Pulmonary artery endothelial cell (primary cell): ENCODE measurements around the gene ATG4D. TPM values are rescaled to one million over a fixed set of nuclear protein-coding genes. Genes with fewer than 3 reads are reported as not detected.
"Not testable (repeated sequence)": the region's sequence is repeated elsewhere in the genome, so short reads cannot be mapped to it uniquely, and the experiment has no call there.

Experiments
- DNase-seq: peaks from one replicate; pipeline ENCODE4 v3.0.0-alpha.2; 2011; ENCODE audit warnings: low read depth, low spot score
- total RNA-seq: library from RNA; depleted of rRNA; stranded (reverse); fragments of >200 nt; gene quantifications from 2 replicates; pipeline ENCODE4 v1.2.3, GENCODE V29; 2014

Gene ATG4D
- total RNA-seq, 1 donor from 2014 or later: 12.5 TPM

DNA sequence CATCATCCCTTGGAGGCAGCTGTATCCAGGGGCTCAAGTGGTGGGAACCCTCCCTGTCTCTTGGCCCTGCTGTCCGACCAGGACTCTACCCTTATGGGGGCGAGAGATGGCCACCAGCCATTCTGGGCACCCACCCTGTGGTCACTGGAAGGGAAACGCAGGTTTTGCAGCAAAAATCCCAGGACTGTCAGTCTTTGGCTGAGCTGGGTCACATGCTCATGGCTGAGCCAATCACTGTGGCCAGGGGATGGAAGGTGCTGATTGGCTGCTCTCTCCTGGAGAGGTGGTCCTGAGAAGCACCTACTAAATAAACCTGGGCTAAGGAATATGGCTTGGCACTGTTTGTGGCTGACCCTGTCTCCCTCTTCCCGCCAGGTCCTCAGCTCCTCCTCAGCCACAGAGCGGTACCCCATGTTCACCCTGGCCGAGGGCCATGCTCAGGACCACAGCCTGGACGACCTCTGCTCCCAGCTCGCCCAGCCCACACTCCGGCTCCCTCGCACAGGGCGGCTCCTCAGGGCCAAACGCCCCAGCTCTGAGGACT is 8.9 kb downstream of the ATG4D start:
- no peak for DNase-seq

DNA sequence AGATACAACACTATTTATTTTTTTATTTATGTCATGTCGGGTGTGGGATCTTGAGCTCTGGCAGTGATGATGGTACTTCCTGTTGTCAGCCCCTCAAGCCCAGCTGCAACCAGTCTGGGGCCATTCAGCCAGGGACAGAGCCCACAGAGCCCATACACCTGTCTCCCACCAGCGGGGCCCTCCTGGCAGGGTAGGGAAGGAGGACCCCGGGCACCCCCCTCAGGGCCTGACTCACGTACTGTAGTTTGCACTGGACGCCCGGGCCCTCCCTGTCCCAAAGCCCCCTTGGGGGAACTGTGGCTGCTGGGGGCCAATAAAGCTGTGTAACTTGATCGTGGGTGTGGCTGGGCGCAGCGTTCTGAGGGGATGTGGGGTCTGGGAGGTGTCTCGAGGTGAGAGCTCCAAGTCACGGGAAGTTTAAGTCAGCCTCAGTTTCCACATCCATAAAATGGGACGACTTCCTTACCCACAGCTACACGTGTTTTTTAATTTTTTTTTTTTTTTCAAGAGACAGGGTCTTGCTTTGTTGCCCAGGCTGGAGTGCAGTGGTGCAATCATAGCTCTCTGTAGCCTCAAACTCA is 9.5 kb downstream of the ATG4D start:
- DNase-seq: no peak

DNA sequence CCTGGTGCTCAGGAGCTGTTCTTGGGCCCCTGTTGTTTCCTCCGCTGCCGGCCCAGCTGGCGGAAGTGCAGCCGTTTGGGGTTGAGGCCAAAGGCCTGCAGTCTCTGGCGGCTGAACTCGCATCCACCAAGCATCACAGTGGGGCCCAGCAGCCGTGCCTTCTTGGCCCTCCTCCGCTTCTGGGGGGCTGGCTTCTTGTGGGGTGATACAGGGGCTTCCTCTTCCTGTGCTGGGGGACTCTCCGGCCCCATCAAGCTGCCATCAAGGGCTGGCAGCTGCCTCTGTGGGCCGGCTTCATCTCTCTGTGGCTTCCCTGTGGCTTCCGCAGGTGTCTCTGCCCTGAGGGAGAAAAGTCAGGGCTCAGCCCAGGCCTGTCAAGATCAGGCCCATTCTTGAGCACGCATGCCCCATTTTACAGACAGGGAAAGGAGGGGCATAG is 10.3 kb downstream of the ATG4D start:
- DNase-seq: no peak

DNA sequence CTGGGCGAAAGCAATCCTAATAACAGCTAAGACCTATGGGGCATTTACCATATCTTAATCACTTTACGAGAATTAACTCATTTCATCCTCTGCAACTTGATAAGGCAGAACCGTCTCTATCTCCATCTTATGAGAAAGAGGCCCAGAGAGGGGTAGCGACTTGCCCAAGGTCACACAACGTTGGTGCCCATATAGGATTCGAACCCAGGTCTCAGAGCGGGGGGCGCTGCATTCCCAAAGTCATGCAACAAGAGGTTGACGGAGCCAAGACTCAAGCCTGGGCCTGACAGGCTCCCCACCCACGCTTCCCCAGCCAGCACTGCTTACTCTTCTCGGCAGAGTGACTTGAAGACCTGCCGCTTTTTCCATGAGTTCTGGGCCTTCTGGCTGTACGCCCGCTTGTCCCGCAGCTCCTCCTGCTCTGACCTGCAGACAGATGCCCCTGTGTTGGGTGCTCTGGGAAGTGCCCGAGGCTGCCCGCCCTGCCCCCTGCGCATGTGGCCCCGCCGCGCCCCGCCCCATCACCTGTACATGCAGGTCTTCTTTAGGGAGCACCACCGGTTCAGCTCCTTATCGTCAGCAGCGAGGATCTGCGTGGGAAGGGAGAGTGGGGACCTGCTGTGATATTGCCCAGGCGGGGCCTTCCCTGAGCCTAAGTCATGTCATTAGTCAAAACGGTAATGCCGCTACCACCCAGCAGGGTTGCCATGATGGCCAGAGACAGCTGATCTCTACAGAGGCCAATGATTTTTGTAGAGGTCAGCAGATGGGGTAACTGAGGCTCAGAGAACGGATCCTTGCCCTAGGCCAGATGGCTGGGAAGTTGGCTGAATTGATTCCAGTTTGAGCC is 11.3 kb downstream of the ATG4D start:
- no peak for DNase-seq

DNA sequence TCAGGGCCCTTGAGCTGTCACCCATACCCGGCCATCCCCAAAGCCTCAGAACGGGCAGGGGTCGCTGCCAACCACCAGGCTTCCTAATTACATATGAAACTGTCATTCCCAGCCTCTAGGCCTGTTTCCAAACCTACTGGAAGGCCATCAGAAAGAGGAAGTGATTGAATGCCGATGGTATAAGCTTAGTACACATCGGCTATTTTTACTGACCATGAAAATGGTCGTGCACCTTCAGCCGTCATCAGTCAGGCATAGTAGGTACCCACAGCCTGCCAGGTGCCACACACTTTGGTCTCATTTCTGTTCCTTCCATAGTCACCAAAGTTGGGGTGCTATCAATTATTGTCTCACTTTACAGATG is 11.9 kb downstream of the ATG4D start:
- no peak for DNase-seq

DNA sequence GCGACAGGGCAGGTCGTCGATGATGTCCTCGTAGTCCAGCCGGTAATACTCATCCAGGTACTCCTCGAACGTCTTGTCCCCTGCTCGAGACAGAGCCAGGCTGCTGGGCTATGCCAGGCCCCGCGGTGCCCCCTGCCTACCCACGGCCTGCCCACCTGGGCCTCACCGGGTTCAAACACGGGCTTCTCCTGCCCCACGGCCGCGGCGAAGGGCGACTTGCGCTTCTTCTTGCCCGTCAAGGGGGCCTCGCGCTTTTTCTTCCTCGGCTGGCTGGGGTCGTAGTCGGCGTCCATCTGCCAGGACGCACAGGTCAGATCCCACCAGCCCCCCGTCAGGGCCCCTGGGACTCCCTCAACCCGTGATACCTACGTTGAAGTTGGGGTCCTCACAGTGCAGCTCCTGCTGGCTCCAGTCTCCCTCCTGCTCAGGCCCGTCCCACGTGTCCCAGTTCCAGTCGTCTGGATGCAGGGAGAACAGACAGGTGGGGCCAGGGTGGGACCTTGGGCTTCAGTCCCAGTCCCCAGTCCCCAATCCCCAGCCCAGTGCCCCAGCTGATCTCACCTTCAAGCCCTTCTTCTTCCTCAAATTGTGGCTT is 14.0 kb downstream of the ATG4D start:
- DNase-seq: no peak

DNA sequence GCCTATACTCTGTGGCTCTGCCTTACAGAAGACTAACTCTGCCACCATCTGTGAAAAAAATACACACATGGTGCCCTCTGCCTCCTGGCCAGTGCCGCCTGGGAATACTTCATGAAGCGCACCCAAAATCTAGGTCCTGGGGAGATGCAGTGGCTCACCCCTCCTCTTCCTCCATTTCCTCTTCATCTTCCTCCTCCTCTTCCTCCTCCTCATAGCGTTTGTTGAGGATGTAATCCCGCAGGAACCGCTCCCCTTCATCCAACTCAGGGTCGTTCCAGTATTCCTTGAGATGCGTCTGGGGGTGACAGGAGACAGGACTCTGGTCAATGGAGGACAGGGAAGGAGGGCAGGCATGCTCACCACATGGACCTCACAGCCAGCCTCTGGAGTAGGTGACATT is 16.4 kb downstream of the ATG4D start:
- DNase-seq: no peak

DNA sequence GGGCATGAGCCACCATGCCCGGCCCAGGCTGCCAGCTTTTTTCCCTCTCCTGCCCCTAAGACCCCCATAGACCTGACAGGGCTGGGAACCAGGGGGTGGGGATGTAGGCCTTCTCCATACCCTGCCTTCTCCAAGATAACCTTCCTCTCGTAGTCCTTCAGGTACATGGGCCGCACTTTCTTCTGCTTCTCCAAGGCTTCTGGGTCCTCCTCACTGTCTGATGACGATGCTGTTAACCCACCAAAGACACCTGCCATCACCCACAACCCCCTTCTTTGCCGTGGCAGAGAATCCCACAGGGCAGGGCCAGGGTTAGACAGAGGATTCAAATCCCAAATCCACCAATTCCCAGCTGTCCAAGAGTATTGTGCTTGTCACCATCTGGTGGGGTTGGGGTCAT is 18.9 kb downstream of the ATG4D start:
- DNase-seq: no peak

DNA sequence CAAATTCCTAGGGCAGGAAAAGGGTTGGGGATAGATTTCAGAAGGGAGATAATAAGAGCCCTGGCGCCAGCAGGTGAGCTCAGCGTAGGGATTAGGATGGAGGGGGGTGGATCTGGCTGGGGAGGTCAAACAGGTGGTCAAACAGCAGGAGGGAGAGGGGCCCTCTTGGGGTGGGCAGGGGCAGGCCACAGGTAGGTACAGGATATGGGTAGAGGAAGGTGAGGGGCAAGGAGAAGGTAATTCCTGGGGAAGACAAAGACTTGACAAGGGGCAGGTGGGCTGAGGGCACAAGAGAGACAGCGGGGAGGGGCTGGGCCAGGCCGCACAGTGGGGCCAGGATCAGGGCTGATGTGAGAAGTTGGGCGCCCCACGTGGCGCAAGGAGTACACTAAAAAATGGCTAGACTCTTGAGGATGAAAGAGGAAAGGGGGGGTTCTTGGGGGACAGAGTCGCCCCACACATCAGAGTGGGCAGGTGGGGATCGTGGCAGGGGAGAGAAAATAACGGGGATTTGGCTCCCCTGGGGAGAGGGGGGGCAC is 21.4 kb downstream of the ATG4D start:
- no peak for DNase-seq

DNA sequence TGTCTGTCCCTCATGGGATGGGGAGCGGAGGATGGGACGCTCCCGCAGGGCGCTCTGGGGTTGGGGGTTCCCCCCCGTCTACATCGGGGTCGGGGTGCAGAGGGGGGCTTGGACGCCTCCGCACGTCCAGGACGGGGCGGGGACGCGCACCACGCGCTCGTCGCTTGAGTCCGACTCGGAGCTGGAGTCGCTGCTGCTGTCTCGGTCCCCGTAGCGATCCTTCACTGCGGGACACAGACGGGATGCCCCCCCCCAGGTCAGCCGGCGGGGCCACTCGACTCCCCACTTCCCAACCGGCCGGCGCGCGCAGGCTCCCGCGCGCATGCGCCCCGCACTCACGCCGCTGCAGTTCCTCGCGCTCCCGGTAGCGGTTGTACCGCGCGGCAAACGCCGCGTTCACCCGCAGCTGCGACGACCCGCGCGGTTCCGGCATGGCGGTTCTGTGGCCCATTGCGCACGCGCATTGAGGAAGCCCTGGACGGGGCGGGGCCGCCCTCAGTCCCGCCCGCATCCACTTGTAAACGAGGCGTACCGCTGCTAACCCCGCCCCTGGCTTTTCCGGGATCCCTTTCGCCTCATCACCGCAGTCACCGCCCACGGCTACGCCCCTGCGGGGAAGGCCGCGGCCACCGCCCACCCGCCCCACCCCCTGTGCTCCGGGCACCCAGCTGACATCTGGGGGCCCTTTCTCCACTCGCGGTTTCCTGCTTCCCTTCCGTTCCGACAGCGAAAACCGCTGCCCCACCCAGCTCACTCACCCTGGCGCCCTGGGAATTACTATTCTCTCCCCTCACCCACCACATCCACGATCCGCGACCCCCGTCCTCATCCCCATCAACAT is 22.1 kb downstream of the ATG4D start, which contains the start of gene KRI1:
Gene KRI1 (minus strand): TSS at position 444 of the 841 bp plus-strand sequence. CDS start 11 bp downstream, at position 433.
- peak; percentile 82 for DNase-seq

DNA sequence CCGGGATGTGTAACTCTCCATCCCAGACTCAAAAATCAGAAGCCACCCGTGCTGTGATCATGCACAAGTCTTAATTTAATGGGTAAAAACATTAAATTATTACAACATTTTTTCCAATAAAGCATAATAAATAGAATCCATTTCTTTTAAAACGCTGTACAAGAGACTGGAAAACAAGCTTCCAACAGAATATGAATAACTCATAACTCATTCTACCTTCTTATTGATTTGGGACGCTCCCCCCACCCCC is 22.6 kb downstream of the ATG4D start:
- no peak for DNase-seq

DNA sequence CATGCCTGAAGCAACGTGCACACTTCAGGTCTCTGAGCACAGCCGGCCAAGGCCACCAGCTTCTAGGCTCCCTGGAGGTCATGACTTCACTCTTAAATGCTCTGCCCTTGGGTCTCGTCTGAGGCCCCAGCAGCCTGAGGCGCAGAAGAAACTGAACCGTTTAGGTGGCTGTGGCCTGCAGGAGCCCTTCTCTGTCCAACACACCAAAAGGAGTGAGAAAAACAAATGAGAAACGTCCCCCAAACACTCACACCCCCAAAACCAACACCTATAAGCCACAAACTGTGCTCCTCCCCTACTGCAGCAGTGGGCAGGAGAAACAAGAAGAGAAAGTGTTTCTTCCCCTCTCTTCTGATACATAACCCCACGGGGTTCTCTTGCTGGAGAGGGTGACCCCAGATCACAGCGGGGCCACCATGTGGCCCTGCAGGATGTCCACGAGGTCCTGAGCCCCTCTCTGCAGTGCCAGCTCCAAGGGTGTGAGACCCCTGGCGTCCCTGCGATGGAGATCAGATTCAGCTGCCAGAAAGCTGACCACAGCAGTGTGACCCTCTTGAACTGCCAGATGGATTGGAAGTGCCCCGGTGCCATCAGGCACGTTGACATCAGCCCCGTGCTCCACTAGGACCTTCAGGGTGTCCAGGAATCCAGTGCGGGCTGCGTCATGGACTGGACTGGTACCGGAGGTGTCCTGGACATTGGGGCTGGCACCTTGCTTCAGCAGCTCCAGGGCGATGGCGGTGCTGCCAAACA is 23.1 kb downstream of the ATG4D start:
- DNase-seq: no peak

DNA sequence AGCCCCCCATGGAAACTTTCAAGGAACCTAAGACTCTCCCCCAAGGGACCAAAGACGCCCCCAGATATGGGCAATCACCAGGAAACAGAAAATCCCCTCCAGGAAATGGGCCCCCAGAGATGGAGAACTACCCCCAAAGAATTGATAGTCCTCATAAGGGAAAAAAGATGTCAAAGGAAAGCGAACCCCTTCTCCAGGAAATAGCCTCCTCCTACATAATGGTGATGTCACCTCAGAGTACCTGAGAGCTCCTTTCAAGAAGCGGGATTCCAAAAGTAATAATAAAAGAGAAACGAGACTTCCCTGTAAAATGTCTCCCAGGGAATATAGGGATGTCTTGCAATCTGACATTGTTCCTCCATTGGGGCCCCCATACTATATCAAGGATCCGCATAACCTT is 24.0 kb downstream of the ATG4D start:
- no peak for DNase-seq

DNA sequence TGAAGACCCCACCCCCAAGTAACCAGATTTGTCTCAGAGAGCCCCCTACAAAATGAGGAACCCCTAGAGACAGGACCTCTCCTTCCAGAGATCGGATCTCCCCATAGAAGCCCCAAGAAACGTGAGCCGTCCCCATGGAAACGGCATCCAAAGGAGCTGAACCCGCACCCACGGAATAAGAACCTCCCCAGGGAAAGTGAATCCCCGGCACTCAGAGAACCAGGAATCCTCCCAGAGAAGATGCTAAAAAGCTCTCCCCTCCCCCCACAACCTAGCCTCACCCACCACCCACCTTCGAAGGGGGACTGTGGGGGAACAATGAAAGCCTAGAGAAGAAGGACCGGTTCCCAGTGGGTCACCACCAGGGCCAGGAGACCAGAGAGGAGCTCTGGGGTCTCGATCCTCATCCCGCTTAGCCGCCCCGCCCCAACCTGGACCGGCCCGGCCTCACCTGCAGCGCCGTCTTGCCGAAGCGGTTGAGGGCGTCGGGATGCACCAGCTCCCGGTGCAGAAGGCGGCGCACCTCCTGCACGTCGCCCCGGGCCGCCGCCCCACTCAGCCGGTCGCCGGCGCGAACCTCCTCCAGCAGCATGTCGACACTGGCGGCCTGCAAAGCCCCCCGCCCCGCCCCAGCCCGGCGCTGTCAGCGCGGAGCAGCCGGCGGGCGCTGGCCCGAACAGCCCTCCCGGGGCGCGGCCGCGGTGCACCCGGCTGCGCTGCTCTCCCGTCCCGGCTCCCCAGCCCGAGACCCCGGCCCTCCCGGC is 24.5 kb downstream of the ATG4D start:
- DNase-seq: no peak

DNA sequence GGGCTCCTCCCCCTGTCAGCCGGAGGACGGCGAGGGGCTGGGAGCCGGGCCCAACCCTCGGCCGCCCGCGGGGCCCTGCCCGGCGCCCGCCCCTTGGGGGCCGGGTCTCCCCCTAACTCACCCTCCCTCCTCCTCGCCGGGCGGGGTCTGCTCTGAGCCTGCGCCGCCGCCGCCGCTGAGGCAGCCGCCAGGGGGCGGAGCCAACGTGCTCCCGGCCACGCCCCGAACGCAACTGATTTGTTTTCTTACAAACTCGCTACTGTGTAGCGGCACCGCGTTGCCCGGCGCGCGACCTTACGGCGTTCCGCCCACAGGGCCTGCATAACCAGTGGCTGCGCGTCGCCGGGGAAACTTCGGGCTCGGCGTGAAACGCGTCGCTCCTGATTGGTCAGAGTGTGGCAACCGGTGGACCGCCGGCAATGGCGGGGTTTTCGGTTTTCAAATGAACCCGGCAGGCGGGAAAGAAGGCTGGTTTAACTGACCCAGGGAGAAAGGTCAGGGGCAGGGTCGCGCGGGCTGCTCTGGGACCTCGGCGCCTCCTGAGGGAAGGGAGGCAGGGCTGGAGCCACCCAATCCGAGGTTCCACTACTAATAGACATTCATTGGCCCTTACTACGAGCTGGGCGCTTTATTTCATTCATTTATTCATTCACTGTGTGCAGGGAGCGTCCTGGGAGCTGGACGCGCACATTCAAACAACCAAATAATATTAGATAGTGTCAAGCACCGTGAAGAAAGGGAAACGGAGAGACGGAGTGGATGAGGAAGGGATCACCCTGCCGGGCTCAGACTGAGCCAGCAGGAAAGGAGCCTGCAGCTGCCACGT is 25.3 kb downstream of the ATG4D start, which contains the start of gene CDKN2D:
Gene CDKN2D (minus strand): TSS at position 154 of the 826 bp plus-strand sequence. CDS start 326 bp downstream, outside the sequence.
- DNase-seq: peak; percentile 98

DNA sequence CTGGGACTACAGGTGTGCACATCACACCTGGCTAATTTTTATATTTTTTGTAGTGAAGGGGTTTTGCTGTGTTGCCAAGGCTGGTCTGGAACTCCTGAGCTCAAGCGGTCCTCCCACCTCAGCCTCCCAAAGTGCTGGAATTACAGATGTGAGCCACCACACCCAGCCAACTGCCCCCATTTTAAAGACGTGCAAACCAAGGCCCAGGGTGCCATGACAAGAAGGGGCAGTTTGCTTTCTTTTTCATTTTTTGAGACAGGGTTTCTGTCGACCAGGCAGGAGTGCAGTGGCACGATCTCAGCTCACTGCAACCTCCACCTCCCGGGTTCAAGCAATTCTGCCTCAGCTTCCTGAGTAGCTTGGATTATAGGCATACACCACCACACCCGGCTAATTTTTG is 30.1 kb downstream of the ATG4D start:
- not testable (repeated sequence) for DNase-seq

DNA sequence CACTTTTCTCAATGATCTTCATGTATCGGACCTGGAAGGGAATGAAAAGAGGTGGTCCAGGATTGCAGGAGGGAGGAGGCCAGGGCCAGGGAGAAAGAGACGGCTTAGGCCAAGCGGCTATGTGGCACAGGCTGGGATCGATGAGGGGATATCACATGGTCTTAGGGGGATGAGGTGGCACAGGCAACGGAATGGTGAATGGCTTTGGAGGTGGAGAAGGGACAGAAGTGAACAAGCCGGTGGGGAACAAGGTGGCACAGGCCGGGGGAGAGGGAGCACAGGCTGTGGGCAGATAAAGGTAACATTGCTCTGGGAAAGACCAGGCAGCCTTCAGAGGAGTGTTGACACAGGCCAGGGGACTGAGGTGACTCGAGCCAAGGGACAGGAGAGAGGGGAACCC is 30.8 kb downstream of the ATG4D start:
- no peak for DNase-seq

DNA sequence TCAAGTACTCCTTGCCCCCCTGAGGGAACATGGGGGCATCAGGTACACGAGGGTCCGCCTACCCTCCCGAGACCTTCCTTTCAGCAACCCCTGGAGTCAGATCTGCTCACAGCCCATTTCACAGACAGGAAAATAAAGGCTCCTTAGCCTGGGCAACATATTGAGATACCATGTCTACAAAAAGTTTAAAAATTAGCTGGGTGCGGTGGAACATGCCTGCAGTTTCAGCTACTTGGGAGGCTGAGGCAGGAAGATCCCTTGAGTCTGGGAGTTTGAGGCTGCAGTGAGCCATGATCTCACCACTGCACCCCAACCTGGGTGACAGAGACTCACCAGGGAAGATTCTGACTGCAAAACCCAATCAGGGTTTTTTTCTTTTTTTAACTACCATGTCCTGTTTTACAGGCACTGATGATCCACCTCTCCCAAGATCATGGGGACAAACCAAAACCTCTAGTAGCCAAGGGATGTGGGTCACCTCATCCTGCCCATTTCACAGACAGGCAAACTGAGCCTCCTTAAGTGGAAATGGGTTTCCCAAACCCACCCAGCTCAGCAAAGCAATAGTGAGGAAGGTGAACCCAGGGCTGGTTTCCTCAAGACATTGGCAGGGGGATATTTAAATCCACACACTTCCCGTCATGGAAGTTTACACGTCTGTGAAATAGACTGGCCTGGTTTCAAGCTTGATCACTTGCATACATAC is 31.5 kb downstream of the ATG4D start:
- no peak for DNase-seq
